HG03354 (cell line): ENCODE data around the gene VSTM2B.

Experiments used
- ATAC-seq: cut with Tn5 transposase; IDR thresholded peaks from one replicate; pipeline ENCODE4 v1.9.1; 2021; ENCODE audit warnings: mild to moderate bottlenecking; ENCODE audit not compliant: unreplicated experiment, poor library complexity, severe bottlenecking

Gene VSTM2B

DNA sequence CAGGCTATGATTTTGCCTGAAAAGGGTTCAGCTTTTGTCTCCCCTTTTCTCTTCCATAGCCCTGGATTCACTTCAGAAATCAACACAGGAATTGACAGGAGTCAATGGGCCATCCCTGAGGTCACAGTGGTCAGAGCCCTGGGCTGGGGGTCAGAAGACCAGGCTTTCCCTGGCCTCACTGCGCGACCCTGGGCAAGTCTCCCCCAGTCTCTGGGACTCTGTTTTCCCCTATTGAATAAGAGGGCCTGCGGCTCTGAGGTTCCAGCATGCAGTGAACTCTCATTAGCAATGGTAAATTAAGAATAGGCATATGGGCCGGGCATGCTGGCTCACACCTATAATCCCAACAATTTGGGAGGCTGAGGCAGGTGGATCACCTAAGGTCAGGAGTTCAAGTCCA, 30.7 kb upstream of the VSTM2B start:
- no peak for ATAC-seq

DNA sequence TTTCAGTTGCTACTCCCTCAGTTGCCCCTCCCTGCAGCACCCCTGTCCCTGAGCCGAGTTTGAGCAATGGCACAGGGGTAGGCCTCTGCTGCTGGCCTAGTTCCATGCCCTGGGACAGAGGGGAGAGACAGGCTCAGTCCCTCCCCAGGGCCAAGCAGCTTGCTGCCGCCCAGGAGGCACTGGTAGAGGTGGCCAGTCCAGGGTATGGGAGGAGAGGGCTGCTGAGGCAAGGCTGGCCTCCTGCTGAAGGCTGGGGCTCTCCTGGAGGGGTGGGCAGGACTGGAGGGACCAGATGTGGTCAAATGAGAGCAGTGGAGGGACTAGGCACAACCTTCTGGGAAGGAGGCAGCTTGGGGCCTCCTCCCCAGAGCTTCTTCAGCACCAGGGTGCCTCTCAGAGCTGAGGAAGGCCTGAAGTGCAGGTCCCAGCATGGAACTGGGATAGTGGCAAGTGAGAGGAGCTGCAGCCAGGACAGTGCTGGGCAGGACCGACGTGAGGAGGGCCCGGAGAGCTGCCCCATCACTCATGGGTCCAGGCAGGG, 29.8 kb upstream of the VSTM2B start:
- ATAC-seq = no peak

DNA sequence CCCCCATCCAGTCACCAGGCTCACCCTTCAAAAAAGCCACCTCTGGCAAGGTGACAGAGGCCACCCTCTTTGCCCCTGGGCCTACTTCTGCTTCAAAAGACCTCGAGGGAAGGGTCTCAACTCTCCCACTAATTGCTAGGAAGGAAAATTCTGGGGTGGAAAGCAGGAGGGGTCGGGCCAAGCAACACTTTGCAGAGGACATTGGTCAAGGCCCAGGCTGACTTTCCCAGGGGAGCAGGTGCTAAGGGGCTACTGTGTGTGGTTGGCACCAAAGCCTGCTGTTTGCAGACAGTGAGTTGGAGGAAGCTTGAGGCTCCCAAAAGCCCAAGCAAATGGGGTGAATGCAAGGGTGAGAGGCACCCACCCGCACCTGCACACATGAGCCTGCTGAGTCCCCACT, 28.6 kb upstream of the VSTM2B start:
- no peak for ATAC-seq

GRCh38 chr19:29497686-29498436, 27.9 kb upstream of the VSTM2B start:
- ATAC-seq = no peak

GRCh38 chr19:29499261-29499920, 26.4 kb upstream of the VSTM2B start:
- no peak for ATAC-seq

DNA sequence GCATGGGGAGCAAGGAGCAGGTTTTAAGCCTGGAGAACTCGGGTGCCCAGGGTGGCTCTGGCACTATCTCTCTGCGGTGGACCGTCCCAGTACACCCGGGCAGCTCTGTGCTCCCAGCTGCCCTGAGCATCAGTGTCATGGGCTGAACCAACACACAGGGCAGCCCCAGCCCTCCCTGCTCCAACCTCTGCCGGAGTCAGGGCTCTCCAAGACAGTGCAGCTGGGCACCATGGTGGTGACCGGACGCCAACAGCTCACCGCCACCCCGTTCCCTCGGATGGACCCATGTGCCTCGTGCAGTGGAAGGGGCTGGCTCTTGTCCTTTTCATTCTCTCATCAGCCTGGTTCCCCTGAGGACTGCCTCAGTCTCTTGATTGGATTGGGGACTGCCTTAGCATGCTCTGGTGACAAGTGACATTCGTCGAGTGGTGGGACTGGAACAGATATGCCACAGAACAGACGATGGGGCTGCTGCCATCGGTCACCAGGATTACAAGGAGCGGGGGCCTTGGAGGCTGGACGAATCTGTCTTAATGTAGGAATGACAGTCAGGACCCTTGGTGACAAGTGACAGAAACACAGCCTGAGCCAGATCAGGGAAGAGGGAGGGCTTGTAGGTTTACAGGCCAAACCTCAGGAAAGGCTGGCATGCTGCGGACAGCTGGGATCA, 25.7 kb upstream of the VSTM2B start:
- no peak for ATAC-seq

DNA sequence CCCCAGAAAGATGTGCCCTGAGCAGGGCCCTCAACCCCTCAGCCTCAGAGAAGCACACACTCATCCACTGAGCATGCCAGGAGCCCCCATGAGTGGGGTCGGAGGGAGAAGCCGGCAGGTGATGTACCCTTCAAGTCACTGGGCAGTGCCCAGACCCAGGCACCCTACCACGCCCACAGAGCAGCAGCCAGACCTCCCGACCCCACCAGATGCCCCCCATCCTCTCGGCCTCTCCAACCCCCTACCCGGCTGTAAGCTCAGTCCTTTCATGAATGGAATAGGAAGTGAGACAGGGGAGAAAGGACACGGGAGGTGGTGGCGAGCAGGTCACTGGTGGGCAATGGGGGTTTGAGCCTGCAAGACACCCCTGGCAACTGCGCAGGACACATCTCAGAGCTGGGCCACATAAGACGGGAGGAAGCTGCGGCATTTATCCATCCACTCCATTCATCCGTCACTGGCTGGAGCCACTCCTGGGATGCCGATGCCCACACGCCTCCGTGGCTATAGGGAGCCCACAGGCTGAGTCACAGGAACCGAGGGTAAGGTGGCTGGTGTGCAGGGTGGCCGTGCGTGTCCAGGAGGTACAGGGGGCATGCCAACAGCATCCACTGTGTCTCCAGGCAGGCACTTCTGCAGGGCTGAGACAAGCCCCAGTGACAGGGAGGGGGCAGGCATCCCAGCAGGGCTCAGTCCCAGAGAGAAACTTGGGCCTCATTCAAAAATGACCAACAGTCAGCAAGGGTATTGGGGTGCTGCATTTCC, 23.8 kb upstream of the VSTM2B start:
- no peak for ATAC-seq

- no peak for ATAC-seq
These were observed 23.3 kb upstream of the VSTM2B start for GRCh38 chr19:29502581-29502850.

DNA sequence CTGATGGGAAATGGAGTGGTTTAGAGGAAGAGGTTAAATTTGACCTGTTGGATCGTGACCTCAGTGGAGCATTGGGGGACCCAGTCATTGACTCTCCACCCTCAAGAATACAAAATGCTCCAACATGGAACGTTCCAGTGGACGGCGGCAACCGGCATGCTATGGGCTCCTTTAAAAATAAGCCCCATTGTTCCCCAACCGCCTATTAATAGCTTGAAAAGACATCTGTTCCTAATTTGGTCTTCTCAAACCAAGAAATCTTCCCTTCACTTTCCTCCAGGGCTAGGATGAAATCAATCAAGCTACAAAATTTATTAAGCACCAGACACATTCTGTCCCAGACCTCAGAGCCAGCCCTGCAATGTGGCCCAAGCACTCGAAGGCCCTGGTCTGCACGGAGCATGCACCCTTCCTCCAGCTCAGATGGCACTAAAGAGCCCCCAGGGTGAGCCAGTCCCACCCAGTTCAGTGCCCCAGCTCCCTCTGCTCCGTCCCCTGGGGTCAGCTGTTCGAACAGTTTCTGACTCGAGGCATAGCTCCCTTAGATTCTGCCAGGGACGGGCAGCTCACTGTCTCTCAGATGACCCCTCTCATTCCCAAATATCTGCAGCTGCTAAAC, 22.5 kb upstream of the VSTM2B start:
- ATAC-seq = no peak

- ATAC-seq = no peak
These were observed 22.0 kb upstream of the VSTM2B start for GRCh38 chr19:29503785-29504184.

- no peak for ATAC-seq
These were observed 21.3 kb upstream of the VSTM2B start for GRCh38 chr19:29504454-29504853.

GRCh38 chr19:29505097-29505824, 20.5 kb upstream of the VSTM2B start:
- ATAC-seq = no peak

DNA sequence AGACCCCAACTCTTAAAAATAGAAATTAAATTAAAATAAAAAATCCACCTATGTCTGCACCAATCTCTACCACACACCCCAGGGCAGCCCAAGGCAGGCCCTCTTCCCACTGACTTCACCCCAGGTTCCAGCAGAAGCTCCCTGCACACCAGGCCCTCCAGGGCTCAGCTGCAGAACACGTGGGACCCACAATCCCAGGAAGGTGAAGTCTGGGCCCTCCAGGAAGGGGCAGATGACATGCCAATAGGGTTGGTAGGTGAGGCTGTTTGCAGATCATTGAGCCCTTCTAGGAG, 19.2 kb upstream of the VSTM2B start:
- no peak for ATAC-seq

DNA sequence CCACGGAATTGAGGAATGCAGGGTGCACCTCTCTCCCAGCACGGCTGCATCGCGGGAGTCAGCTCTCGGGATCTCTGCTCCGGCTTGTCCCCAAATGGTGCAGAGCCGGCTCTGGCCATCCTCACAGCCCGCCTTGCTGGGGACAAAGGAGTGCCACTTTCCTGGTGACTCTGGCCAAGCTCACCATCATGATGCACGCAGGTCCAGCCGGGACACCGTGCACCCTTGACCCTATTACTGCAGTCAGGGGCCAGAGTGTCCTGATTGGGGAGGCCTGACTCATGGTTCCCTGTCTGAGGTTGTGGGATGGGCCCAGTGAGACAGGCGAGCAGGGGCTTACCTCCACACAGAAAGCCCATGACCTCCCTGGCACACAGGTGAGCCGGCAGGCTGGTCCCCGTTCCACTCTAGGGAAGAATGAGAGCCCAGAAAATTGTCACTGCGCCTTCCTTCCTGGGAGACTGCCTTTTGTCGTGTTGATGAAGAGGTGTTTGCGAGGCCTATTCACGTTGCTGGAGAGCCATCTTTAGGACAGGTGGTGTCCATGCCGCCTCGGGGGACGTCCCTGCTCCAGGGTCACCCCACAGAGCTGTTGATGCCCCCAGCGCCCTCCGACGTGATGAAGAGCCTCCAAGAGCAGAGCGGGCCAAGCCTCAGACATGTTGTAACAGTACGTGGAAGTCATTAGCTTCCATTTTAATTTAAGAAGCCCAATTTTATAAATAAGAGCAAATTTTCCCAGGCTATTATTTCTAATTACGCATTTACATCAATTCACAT, 18.5 kb upstream of the VSTM2B start:
- ATAC-seq = no peak

DNA sequence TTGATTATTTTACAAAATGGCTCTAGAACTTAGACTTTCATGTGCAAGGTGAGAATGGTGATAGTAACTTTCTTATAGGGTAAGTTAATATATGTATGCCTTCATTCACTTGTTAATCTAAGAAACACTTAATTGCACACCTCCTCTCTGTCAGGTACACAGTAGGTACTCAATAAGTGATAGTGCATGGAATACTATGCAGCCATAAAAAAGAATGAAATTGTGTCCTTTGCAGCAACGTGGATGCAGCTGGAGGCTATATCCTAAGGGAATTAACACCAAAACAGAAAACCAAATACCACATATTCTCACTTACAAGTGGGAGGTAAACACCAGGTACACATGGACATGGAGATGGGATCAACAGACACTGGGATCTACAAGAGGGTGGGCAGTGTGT, 17.6 kb upstream of the VSTM2B start:
- ATAC-seq = no peak

DNA sequence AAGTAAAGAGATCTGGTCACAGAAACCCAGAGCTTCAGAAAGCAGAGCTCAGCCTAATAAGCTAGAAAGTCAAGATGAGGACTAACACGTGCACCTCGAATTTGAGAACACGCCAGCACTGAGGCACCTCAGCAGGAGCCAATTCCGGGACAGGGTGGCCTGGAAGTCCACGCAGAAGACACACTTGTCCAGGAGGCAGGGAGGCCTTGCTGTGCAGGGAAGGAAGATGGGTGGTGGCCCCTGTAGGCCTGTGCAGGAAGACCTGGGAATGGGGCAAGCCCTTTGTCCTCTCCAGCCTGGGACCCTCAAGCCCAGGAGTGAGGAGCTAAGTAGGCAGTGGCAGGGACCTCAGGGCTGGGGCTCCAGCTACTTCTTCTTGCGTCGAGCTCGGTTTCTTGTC, 16.3 kb upstream of the VSTM2B start:
- ATAC-seq = no peak

- no peak for ATAC-seq
These were observed 15.0 kb upstream of the VSTM2B start for GRCh38 chr19:29510701-29511265.

GRCh38 chr19:29511768-29512167, 14.0 kb upstream of the VSTM2B start:
- ATAC-seq = no peak
